Embryonic facial prominence (tissue), 1 donor: ENCODE measurements around the gene B3GNT2.
"Not testable (repeated sequence)": the region's sequence is repeated elsewhere in the genome, so short reads cannot be mapped to it uniquely, and the experiment has no call there.

Source experiments
- DNase-seq: peaks from one replicate; pipeline ENCODE4 v3.0.0-alpha.2; 2016; ENCODE audit errors: extremely low spot score

The B3GNT2 gene

DNA sequence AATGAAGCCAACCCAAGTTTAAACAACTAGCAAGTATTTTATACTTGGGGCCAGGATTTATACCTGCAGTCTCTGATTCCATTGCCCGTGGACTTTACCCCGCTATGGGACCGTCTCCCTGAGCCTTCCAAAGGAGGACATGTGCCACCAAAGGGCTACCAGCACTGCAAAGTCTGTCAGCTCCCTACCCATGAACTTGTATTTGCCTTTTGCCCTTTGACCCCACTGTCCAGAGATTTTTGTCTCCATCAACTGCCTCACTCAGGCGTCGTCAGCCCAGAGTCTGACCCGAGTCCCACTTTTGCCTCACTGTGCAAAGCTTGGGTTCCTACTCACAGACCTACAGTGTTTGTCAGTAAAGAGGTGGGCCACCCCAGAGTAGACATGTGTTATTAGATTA is 40.6 kb downstream of the B3GNT2 start:
- DNase-seq = no peak

DNA sequence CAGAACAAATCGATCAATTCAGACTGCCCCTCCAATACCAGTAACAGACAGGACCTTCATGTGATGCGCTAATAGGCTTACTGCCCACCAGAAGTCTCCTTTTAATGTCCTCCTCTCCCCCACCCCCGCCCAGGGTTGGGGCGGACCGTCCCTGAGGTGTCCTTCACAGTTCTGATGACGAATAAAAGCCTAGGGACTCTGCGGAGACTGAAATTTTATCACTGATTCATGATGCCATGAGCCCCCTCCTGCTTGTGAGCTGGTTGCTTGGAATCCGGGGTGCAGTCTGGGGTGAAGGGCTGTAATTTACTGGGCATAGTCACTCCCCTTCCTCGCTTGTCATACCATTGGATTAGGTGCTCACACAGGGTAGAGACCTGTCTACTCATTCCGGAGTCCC is 42.3 kb downstream of the B3GNT2 start:
- no peak for DNase-seq

DNA sequence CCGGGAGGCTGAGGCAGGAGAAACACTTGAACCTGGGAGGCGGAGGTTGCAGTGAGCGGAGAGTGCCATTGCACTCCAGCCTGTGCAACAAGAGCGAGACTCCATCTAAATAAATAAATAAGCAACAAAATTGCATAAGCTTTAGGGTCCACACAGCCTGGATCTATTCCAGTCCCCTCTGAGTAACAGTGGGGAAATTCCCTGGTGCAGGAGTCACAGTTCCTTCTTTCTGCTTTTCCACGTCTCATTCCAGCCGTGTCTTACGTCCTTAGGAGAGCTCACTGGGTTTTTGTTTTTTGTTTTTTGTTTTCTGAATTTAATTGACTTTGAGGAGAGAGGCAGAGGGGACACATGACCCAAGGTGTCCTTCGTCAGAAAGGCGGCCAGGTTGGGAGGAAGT is 44.6 kb downstream of the B3GNT2 start:
- DNase-seq = no peak

DNA sequence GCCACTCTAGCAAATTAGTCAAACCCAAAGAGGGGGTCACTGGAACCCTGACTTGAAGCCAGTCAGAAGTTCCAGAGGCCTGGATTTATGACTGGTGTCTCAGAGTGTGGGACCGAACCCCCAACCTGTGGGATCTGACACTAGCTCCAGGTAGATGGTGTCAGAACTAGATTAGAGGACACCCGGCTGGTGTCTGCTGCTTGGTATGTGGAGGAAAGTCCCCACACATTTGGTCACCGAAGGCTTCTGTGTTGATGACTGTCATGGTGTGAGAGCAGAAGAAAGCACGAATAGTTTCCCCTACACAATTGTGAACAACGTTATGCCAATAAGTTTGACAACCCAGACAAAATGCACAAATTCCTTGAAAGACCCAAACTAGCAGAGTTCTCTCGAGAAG is 48.1 kb downstream of the B3GNT2 start:
- no peak for DNase-seq

DNA sequence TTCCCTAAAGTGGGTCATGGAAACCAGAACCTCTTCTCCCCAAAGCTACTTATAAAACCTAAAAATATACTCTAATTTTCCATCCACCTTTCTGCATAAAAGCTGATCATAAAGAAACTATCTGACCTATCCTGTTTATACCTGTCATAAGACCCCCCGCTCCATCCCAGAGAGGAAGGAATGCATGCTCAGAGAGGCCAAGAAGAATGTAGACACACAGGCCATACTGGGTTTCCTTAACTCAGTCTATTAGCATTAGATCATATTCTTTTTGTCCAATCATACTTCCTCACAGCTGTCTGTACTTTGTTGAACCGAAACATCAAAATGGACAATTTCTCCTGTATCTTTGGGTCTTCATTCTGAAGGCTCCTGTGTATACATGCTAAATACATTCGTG is 52.3 kb downstream of the B3GNT2 start:
- no peak for DNase-seq

DNA sequence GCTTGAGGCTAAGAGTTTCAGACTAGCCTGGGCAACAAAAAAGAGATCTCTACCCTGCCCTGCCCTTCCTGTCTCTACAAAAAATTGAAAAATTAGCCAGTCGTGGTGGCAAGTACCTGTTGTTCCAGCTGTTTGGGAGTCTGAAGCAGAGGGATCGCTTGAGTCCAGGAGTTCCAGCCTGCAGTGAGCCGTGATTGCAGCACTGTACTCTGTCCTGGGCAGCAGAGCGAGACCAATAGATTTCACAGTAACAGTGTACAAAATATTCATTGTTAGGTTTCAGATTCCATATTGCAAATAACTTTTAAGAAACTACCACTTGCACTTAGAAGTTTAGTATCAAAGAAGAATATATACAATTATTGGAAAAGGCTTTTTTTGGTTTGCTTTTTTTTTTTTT is 54.3 kb downstream of the B3GNT2 start:
- DNase-seq = no peak

DNA sequence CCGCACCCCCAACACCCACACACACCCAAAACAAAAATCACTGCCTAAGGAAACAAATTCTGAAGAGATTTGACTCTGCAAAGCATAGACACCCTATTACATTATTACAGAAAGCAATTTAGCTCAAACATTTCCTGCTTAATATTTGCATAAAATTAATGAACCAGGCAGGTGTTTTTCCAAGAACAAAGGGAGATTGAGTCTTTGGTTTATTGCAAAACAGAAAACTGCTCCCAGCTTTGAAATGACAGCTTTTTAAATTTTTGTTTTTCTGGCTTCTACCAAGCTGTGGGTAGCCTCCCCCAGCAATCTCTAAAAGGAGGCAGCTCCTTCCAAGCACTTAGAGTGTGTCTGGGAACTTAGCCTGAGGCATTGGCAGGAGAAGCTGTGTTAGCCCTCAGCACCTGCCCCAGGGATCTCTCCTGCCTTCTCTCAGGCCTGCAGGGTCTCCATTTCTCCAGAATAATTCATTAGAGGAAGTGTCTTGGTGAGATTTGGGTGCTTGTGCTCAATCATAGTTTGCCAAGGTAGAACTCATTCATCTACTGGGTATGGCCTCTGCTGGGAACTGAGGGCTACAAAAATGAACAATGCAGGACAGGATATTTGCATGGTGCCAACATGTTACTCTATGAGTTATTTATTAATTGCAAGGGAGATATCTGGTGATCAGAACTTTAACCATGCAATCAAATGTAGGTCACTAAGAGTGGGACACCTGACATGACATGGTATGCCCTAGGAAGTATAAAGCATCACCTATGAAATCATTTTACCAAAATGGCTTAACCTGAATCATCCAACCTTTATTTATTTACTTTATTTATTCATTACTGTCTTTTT is 58.7 kb downstream of the B3GNT2 start:
- no peak for DNase-seq

DNA sequence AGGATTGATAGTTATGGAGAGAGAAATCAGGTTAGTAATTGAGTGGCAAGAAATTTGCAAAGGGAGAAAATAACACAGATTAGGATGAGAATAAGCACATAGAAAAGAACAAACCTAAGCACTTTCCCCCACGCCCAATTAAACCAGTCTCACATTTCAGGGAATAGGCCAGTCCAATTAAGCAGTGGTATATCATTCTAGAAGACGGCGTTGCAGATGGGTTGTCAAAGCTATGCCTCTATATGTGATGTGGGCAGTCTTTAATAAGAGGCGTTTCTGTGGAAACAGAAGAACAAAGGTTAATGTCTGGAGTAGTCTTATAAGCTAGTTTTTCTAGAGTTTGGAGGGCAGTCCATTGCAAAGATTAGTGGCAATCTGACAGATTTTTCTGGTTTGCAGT is 61.6 kb downstream of the B3GNT2 start:
- no peak for DNase-seq

DNA sequence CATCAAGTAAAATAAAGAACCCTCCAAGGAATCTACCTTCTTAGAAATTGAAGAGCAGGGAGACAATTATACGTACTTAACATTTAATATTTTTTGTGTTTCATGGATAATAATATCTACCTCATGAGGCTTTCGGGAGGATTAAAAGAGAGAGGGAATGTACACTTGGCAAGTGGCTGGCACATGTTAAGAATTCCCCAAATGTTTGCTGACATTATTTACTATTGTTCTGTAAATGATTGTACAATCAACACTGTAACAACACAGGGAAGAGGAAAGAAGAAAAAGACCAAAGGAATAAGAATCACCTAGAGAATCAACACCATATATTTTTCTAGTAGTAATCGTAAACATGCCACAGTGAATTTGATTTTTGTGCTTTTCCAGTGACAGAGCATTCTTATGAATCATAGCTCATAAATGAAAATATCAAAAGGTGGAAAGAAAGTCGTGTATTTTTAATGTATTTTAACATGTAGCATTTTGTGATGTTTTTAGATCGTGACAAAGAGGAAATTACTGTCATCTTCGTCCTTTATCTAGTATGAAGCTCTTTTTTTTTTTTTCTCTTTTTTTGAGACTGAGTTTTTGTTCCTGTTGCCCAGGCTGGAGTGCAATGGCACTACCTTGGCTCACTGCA is 67.3 kb downstream of the B3GNT2 start:
- DNase-seq = no peak

DNA sequence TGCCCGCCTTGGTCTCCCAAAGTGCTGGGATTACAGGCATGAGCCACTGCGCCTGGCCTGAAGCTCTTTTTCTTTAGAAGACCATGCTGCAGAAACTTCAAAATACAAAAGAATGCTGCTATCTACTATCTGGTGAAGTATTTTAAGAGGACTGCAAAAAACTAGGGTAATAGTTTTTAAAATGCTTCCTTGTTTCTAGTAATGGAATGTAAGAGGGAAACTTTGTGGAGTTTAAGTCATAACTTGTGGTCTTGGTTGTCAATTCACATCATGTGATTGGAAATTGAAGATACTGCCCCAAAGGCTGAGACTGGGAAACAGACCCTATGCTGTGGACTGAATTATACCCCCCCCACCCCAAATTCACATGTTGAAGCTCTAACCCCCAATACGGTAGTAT is 68.3 kb downstream of the B3GNT2 start:
- no peak for DNase-seq

DNA sequence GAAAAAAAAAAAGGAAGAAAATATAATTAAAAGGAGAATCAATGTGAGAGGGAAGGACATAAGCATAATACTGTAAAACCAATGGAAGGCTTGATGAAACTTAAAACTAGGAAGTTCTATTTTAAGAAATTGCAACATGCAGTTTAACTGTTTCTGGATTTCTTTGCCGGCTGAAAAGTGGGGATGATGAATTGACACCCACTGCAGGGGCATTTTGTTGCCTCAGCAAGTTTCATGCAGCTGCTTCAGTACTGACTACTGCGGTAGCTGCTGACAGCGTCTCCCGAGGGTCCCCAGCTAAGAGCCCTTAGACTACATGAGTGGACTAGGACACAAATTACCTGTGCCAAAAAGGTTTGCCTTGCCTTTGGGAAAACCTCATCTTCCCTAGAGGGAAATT is 69.2 kb downstream of the B3GNT2 start:
- DNase-seq = no peak

DNA sequence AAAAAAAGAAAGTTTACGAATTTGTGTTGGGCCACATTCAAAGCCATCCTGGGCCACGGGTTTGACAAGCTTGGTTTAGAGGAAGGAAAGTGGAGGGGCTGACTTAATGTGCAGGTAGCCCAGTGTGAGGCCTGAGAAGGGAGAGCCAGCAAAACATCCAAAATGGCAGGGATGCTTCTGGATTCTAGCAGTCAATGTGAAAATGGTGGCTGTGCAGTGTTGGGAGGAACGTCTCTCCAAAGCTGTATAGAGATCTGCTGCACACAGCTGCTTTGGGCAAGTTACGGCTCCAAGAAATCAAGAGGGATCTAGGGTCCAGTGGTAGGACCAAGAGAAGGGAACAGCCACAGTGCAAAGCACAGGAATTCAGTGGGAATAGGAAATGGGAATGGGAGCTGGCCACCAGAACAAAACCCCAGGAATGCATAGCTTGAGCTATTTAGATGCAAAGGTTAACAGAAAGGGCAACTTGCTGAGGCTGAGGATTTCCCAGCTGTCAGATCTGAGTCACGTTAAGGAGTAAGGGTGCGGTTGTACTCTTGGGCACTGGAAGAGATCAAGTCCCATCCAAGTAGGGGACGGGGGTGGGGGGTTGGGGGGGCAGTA is 70.6 kb downstream of the B3GNT2 start:
- no peak for DNase-seq

DNA sequence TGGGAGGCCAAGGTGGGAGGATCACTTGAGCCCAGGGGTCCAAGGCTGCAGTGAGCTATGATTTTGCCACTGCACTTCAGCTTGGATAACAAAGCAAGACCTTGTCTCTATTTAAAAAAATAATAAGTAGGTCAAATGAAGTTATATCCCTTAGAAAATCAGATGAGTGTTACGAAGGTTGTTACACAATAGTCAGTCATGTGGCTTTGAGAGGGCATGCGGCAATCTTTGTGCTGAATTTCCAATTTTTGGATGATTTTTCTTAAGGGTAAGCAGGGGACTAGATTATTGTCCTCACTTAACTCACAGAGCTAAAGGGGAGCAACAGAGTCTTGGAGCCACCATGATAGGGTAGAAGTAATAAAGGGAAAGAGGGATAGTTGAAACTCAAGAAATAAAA is 71.8 kb downstream of the B3GNT2 start:
- DNase-seq = no peak

DNA sequence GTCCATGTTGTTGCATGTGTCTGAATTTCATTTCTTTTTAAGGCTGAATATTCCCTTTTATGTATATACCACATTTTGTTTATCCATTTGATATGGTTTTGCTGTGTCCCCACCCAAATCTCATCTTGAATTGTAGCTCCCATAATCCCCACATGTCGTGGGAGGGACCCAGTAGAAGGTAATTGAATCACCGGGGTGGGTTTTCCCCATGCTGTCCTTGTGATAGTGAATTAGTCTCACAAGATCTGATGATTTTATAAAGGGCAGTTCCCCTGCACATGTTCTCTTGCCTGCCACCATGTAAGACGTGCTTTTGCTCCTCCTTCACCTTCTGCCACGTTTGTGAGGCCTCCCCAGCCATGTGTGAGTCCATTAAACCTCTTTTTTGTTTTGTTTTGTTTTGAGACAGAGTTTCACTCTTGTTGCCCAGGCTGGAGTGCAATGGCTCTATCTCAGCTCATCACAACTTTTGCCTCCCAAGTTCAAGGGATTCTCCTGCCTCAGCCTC is 72.8 kb downstream of the B3GNT2 start:
- DNase-seq = not testable (repeated sequence)

DNA sequence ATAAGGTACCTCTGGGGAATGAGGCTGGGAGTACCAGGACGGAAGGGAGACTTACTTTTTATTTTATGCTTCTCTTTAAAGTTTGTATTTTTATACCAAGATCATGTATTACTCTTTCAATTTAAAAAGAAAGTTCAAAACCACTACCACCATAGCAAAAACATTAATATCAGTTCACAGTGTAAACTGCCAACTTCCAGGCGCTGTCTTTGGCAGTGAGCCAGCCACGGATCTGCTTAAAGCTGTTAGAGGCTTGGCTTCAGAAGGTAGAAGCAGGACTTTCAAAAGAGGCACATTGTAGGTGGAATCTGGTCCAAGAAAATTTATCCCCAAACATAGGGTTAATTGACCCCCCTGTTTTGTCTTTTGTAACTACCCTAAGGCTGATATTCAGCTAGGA is 74.8 kb downstream of the B3GNT2 start:
- DNase-seq = no peak
